ENCODE measurements around the gene TCEAL7.

The TCEAL7 gene

DNA sequence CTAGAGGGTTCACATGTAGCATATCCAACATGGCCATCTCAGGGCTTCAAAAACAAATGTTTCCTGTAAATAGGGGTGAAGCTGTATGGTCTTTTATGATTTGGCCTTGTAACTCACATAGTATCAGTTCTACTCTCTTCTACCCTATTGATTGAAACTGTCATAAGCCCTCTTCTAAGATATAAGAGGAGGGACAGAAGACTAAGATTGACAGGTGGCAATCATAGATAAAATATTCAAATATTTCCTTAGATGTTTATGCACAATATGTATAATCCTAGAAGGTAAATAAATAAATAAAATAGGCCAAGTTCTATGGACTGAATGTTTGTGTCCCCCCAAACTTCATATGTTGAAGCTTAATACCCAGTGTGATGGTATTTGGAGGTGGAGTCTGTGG lies 39.4 kb downstream of the TCEAL7 start:
- no peak for DNase-seq

DNA sequence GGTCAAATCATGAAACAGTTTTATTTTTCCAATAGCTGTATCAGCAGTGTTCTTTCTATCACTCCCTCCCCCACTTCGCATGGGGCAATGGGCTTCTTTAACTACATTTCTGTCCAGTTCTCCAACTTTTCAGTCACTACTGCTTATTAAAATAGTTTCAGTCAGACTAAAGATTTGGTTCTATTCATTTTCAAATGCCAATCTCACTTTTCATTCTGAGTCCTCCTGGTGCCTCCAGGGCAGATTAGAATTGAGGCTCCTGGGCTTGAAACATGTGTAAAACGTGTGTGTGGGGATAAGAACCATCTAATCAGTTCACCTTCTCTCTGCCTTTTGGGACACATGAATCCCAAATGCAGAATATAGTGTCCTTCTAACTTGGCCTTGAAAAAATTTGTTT lies 42.8 kb downstream of the TCEAL7 start:
- no peak for DNase-seq

DNA sequence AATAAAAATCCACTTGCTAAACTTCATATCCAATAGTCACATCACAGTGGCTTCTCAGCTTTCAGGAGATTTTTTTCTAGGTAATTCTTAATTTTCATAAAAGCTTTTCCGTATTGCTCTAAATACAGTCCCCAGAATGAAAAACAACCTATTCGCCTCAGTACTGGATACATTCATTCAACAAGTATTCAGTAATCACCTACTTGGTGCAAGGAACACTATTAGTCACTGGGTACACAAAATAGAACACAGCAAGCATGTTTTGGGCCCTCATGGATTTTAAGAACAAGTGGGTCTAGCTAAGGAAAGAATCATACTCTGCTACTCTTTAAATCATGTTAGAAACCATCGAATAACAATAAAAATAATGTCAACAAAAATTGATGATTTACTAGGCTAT lies 43.5 kb downstream of the TCEAL7 start:
- no peak for DNase-seq

DNA sequence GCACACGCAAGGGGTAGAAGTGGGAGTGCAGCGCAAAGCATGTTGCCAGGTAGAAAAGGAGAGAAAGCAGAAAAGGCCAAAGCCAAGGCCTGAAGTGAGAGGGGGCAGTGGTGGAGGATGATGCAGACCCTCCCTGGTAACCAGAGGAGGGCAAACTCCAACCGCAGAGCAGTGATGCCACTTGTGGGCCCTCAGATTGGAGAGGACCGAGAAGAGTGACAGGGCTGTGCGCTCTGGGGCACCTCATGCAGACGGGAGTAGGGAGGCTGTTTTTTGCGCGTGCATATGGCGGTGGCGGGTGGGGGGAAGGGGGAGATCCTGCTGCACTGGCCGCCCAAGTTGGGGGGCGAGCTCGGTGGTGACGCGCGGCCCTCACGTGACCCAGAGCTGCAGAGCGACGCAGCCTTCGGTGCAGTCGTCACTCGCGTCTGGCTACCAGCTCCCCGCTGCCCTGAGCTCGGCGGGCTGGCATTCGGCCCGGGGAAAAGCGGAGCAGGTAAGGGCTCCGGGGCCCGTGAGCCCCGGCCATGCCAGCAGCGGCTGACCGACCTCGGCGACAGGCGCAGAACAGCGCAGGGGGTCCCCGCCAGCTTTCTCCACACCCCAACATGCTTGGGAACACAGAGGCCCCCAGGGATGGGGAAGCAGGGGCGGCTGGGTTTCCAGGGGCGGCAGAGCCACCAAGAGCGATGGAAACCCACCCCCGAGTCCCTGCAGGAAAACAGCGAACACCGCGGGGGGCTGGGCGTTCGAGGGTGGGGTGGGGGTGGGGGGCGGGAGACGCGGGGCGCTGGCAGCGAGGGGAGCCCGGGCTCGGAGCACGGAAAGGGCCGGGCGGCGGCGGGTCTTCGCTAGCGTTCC lies 46.3 kb downstream of the TCEAL7 start, which contains the start of gene BEX3:
Gene BEX3 (plus strand): TSS at position 421 of the 861 bp plus-strand sequence. CDS start 984 bp downstream, outside the sequence.
- DNase-seq, result no peak

DNA sequence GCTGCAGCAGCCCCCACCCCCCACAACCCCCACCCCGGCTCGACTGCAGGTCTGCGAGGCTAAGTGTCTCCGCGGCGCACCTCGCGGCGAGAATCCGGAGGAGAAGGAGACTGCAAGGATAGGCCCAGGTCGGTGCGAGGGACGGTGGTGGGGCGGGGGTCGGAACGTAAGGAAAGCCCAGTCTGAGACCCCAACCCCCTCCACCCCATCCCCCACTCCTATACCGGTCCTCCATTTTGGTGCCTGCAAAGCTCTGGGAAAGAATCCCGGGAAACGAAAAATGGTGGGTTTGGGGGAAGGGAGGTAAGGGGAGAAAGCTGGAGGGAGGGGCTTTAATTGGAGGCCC lies 46.9 kb downstream of the TCEAL7 start:
- no peak for DNase-seq

DNA sequence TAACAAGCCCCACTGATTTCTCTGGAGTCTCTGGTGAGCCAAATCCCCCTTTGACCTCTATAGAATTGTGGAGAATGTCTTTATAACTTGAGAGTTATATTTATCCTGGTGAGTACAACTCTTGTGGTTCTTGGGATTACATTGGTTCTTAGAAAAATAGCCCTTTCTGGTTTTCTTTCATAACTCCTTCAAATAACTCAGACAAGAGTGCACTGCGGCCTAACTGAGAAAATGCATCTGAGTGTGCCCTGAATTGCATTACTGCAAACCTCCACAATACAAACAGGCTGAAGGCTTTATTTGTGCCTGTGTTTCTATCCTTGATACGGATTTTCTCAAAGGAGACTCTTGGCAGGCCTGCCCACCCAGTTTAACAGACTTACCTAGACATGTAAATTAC lies 49.0 kb downstream of the TCEAL7 start:
- no peak for DNase-seq
